Cardiac septum (tissue), 1 donor: Measurements from ENCODE around the gene F7. TPM values are rescaled to one million over a fixed set of nuclear protein-coding genes. Genes with fewer than 3 reads are reported as not detected.
"Not testable (repeated sequence)": the region's sequence is repeated elsewhere in the genome, so short reads cannot be mapped to it uniquely, and the experiment has no call there.

Experiments used
- DNase-seq: peaks from one replicate; pipeline ENCODE4 v3.0.0-alpha.2; 2020; ENCODE audit warnings: low spot score
- intact Hi-C: fragments of 100-400 bp; cut with DNase I; formaldehyde crosslinking; loops from one replicate; pipeline ENCODE4 v1.14.0; 2022
- total RNA-seq: library from RNA; stranded (reverse); fragmentation: NEBNext Ultra II Directional; extraction: Animal tissue kit (Norgen Biotek cat#: 25700); gene quantifications from one replicate; pipeline ENCODE4 v1.2.1, GENCODE V29; 2021
- donor health status: DM: no; HTN: no; CAD: no.

F7 gene
- total RNA-seq, 1 donor from 2014 or later, result 0.46 TPM

GRCh38 chr13:113160983-113161382, 55.4 kb downstream of the F7 start:
- intact Hi-C loops, result no loop called here
- DNase-seq, result no peak

- intact Hi-C loops, result no loop called here
These were observed 55.8 kb downstream of the F7 start for GRCh38 chr13:113161433-113161832.

GRCh38 chr13:113161975-113162374, 56.4 kb downstream of the F7 start:
- DNase-seq, intact Hi-C loops: not testable (repeated sequence)

More at GRCh38 chr13:113161433-113161832, 55.8 kb downstream of the F7 start:
- no peak for DNase-seq

GRCh38 chr13:113162783-113163685, 57.4 kb downstream of the F7 start:
- intact Hi-C loops, result no loop called here
- no peak for DNase-seq

- intact Hi-C loops, result no loop called here
- DNase-seq, result no peak
These were observed 58.9 kb downstream of the F7 start for GRCh38 chr13:113164492-113164891.

GRCh38 chr13:113166266-113166665, 60.7 kb downstream of the F7 start:
- DNase-seq, result no peak
- intact Hi-C loops, result no loop called here

GRCh38 chr13:113166681-113167080, 61.1 kb downstream of the F7 start:
- DNase-seq, result no peak
- intact Hi-C loops, result no loop called here

- DNase-seq, result no peak
- intact Hi-C loops, result no loop called here
These were observed 61.6 kb downstream of the F7 start for GRCh38 chr13:113167155-113167554.

- no peak for DNase-seq
- intact Hi-C loops, result no loop called here
These were observed 62.0 kb downstream of the F7 start for GRCh38 chr13:113167575-113167974.

- DNase-seq, result no peak
- intact Hi-C loops, result no loop called here
These were observed 62.6 kb downstream of the F7 start for GRCh38 chr13:113168211-113168610.

- intact Hi-C loops, result no loop called here
- DNase-seq, result no peak
These were observed 64.0 kb downstream of the F7 start for GRCh38 chr13:113169277-113170272.

Other genes with a start within 250 kb of the F7 start
- gene MCF2L, start 136.6 kb upstream of the F7 start, total RNA-seq, result 38.9 TPM
- 13.7 TPM for gene F10, start 17.0 kb downstream of the F7 start, total RNA-seq
- not detected for gene PROZ, start 52.9 kb downstream of the F7 start, total RNA-seq
- 47.8 TPM for gene PCID2, start 102.9 kb downstream of the F7 start, total RNA-seq
- 92.5 TPM for gene CUL4A, start 103.8 kb downstream of the F7 start, total RNA-seq
- gene LAMP1, start 191.4 kb downstream of the F7 start, total RNA-seq, result 91.4 TPM